HG02840 (cell line): Measurements from ENCODE around the gene LRP11.
"Not testable (repeated sequence)": the region's sequence is repeated elsewhere in the genome, so short reads cannot be mapped to it uniquely, and the experiment has no call there.

Experiments used
- ATAC-seq: cut with Tn5 transposase; IDR thresholded peaks from one replicate; pipeline ENCODE4 v1.9.1; 2021; ENCODE audit warnings: mild to moderate bottlenecking, moderate library complexity, moderate number of reproducible peaks; ENCODE audit not compliant: unreplicated experiment, low FRiP score

The LRP11 gene, protein sequence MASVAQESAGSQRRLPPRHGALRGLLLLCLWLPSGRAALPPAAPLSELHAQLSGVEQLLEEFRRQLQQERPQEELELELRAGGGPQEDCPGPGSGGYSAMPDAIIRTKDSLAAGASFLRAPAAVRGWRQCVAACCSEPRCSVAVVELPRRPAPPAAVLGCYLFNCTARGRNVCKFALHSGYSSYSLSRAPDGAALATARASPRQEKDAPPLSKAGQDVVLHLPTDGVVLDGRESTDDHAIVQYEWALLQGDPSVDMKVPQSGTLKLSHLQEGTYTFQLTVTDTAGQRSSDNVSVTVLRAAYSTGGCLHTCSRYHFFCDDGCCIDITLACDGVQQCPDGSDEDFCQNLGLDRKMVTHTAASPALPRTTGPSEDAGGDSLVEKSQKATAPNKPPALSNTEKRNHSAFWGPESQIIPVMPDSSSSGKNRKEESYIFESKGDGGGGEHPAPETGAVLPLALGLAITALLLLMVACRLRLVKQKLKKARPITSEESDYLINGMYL

DNA sequence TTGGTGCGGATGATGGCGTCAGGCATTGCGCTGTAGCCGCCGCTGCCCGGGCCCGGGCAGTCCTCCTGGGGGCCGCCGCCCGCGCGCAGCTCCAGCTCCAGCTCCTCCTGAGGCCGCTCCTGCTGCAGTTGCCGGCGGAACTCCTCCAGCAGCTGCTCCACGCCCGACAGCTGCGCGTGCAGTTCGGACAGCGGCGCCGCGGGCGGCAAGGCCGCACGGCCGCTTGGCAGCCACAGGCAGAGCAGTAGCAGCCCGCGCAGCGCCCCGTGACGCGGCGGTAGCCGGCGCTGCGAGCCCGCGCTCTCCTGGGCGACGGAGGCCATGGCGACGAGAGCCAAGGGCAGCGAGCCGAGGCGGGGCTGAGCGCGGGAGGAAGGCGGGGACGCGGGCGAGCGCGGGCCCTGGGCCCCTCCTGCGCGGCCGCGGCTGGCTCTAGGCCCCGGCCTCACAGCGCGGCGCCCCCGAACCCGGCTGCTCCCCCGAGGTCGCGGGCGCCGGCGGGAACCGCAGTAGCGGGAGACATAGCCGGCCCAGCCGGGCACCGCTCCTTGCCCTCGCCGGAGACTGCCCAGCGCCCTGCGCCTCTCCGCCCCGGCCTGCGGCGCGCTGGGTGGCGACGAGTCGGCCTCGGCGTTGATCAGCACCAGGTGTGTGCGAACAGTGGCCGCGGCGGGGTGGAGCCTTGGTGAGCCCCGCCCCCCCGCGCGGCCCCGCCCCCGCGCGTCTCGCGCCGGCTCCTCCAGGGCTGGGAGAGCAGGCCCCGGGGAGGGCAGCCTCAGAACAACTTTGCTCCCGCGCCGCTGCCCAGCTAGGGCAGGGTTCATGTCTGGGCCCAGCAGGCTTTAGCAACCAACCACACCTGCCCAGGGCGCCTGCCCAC is at the start of gene LRP11:
TSS of gene LRP11 (minus strand) at position 662 of the 880 bp plus-strand sequence. CDS start at position 323, 339 bp downstream.
- ATAC-seq = peak; percentile 68

DNA sequence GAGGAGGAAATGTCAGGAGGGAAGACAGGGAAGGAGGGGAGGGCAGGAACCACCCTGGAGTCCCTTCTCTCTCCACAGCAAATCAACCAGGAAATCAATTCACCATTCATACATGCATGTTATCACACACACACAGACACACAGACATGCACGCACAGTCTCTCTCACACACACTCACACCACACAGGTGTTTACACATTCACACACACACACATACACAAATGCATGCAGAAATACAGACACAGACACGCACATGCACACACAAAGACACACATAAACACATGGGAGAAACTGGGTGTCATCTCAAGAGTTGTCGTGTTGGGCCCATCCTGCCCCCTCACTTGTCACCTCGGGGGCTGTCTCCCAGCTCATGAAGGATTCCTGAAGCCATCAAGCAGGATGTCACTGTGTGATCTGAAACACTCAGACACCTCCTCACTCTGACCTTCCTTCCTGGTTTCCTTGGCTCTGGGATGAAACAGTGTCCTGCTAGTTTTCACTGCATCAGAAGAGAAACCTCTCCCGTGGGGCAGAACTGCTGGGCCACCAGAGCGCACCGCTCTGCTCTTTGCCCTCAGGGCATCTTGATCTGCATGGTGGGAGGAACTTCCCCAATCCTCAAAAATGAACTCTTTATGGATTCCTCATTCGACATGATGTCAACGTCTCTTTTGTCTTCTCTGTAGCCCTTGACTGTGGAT is 49.5 kb upstream of the LRP11 start:
- ATAC-seq = no peak

DNA sequence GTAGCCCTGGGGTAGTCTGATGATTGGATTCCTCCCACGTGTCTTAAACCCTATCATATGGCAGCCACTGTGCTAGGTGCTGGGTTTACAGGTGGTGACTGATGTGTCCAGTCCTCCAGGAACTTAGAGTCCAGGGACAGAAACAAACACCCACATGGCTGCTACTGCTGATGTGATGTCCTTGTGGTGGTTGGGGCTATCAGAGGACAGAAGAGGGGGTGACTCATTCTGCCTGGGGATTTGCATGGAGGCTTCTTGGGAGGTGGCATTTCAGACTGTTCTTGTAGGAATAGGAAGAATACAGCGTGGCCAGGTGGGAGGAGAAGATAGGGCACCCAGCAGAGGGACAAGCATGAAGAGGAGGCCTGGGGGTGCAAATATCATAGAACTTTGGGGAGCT is 48.9 kb upstream of the LRP11 start:
- ATAC-seq = no peak

DNA sequence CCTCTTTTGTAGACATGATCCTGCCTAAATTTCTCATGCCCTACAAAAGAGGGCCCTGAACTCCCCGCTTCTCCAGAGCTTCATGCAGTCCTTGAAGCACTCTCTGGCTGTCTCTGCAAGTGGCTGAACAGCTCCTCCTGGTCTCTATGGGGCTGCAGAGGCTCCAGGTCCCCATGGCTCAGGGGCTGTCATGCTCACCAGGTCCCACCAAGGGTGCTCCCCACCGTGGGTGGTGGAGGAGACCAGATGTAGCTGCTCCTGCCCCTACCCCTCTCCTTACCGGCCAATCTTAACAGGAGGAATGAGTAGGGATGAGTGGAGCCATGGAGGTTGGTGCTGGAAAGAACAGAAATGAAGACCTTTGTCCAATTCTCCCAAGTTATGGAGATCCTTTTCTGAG is 48.5 kb upstream of the LRP11 start:
- ATAC-seq = not testable (repeated sequence)

DNA sequence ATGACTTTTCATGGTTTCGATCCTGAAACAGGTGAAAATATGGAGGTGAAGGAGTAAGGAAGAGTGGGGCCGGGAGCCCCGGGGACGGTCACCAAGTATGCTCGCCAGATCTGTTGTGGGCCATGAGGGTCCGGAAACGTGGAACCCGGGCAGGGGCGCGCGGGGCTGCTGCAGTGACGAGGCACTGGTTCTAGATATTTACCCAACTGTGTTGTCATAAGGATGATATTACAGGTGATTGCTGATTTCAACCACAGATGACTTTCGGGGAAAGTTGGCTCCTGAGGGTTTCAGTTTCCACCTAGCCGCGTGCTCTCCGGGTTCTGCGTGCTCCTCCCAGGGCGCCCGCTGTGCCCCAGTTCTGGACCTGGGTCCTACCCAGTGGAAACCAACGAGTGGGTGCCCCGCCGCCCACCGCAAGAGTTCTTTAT is 46.6 kb upstream of the LRP11 start:
- ATAC-seq = no peak

DNA sequence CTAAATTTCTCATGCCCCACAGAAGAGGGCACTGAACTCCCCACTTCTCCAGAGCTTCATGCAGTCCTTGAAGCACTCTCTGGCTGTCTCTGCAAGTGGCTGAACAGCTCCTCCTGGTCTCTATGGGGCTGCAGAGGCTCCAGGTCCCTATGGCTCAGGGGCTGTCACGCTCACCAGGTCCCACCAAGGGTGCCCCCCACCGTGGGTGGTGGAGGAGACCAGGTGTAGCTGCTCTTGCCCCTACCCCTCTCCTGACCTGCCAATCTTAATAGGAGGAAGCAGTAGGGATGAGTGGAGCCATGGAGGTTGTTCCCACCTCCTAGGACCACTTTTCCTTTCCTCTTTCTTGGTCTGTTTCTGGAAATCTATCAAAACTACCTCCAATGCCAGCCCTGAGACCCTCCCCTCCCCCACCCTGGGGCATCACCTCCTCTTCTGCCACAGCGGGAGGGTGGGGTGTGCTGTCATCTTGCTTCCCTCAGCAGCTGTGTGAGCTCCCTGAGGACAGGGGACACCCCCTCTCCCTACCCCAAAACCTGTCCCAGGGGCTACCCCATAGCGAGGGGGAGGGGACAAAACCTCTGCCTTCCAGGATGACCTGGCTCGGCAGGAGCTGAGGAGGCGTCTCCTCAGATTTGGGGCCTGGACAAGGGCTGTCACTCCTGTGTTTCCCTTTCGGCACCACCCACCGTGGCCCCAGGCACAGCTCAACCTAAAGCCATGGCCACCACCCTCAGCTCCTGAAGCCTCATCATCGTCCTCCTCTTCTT is 45.7 kb upstream of the LRP11 start:
- ATAC-seq = no peak

DNA sequence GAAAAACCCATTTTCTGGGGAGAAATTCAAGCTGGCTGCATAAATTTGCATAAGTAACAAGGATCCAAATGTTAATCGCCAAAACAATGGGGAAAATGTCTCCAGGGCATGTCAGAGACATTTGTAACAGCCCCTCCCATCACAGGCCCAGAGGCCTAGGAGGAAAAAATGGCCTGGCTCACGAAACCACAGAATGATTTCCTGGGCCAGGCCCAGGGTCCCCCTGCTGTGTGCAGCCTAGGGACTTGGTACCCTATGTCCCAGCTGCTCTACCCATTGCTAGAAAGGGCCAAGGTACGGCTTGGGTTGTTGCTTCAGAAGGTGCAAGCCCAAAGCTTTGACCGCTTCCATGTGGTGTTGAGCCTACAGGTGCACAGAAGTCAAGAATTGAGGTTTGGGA is 44.3 kb upstream of the LRP11 start:
- ATAC-seq = not testable (repeated sequence)

DNA sequence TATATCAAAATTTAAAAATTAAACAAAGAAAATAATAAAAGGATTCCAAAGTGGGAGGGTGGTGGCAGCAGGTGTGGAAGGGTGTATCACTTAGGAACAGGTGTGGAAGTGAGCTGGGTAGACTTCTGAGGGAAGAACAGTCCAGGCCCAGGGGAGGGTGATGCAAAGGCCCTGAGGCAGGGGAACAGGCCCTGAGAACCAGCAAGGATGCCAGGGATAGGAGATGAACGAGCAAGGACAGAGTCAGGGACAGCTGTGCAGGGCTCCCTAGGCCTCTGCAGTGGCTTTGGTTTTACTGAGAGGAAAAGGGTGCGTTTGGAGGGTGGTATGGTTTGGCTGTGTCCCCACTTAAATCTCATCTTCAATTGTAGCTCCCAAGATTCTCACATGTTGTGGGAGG is 43.2 kb upstream of the LRP11 start:
- no peak for ATAC-seq

DNA sequence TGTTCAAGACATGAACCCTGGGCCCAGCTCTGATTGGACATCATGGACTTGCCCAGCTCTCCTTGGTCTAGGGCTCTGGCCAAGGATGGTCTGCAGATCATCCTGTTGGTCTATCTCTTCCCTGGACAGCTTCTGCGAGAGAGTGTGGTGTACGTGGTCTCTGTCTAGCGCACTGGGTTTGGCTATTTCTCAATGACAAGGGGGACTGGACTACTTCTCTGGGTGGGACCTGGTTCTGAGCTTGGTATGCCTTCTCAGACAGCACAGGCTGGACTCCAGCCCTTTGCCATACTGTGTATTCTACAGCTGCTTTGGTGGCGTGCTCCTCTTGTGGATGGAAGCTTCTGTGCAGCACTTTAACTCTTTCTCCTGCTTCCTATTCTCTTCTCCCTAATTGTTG is 42.2 kb upstream of the LRP11 start:
- ATAC-seq = no peak

DNA sequence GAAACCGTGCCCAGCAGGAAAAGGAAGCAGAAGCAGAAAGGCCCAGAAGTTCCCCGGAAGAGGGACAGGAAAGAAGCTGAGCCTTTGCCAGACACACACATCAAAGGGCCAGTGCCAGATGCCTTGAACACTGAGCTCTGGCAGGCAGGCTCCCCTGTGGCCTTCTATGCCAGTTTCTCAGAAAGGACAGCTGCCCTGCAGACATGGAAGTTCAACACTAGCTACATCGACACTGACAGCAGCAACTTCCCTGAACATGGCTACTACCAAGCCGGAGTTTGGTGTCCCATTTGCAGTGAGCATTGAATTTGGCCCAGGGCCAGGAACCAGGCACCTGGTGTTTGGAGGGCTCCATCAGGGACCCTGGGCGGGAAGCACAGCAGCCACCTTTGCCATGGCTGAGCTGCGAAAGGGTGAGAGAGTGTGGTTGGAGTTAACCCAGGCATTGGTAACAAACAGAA is 41.8 kb upstream of the LRP11 start:
- no peak for ATAC-seq

DNA sequence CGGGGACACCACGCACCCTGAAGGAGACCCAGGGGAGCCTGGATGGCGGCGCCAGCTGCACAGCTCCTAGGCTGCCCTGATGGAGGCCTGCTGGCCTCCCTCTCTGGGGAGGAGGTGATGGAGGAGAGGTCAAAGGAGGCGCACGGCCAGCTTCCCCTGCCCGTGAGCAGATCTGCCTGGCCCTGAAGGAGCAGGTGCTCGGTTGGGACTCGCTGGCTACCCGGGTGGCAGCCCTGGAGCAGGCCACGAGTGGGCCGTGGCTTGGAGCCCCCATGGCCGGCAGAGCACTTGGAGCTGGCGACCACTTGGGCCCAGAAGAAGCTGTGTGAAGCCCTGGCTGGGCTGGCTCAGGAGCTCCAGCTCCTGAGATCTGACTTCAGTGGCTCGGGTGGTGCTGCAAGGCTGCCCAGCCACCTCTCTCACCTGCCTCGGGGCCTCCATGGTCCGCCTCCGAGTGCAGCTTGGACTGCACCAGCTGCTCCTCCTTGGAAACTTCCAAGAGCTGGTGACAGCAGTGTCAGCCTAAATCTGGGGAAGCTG is 41.3 kb upstream of the LRP11 start:
- ATAC-seq = no peak

DNA sequence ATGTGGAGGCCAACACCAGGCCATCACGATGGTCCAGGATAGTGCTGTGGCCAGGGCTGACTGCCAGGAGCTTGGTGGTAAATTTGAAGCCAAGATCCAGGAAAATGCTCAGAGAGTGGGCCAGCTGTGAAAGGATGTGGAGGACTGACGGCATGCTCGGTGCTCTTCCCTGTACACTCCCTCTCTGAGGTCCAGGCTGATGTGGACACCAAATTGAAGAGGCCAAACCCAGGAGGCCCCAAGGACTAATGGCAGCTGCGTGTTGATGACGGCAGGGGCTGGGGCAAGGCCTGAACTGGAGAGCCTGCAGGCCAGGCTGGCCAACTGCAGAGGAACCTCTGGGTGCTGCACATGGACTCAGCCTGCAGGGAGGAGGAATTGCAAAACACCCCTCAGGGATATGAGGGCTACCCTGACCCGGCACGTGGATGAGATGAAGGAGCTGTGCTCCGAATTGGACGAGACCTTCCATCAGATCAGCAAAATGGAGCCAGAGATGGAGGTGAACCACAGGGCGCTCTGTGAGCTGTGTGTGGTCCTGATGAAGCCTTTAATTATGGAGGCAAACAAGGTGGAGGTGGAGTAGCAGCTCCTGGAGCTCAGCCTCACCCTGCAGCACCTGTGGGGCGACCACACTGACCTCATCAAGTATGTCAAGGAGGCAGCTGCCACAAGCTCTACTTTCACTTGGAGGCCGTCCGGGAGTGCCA is 40.7 kb upstream of the LRP11 start:
- no peak for ATAC-seq

DNA sequence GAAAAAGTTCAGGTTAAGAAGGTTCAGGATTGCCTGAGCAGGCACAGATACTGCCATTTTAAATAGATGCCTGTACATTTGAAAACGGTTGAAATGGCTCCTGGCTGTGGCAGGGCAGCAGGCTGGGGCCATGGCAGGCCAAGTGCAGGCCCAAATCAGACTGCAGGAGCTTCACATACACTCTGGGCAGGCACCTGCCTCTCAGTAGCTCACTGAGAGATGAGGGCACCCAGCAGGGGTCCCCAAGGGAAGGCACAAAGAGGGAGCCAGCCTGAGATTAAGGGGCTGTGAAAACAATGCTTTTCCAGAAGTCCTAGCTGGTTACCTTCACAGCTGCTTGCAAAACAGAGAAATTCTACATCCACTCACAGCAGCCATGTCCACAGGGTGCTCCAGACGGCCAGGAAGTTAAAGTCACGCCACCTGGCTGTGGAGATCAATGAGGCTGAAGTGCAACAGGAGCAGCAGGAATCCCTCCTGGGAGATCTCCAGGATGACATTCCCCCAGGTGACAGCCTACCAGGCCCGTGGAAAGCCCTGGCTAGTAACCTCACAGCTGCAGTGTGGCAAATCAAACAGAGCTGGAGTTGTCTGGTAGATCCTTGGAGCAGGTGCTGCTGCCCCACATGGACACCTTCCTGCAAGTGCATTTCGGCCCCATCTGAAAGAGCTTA is 39.9 kb upstream of the LRP11 start:
- no peak for ATAC-seq

DNA sequence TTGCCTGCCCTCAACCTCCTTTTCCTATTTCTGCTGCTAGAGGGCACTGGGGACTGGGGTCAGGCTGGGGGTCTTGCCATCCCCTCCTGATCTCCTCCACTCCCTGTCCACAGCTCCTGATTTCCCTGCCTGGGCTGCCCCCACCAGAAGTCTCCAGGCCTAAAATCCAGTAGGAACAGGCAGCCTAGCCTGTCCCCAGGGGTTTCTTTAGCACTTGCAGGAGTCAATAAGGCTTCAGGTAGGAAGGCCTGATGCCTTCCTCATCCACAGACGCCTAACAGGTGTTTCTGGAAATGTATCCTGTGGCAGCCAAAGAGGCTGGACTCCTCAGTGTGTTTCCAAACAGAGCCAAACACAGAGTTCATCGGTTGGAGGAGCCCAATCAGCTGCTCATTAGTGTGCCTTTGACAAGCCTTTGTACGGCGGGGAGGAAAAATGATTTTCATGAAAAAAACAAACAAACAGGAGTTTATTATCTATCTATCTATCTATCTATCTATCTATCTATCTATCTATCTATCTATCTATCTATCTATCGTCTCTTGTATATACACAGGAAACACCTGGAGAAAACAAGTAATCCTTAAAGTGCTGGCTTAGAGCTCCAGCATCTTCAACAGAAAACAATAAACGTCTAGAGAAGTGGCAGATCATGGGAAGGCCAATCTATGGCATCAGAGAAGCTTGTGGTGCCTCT is 37.4 kb upstream of the LRP11 start:
- no peak for ATAC-seq

DNA sequence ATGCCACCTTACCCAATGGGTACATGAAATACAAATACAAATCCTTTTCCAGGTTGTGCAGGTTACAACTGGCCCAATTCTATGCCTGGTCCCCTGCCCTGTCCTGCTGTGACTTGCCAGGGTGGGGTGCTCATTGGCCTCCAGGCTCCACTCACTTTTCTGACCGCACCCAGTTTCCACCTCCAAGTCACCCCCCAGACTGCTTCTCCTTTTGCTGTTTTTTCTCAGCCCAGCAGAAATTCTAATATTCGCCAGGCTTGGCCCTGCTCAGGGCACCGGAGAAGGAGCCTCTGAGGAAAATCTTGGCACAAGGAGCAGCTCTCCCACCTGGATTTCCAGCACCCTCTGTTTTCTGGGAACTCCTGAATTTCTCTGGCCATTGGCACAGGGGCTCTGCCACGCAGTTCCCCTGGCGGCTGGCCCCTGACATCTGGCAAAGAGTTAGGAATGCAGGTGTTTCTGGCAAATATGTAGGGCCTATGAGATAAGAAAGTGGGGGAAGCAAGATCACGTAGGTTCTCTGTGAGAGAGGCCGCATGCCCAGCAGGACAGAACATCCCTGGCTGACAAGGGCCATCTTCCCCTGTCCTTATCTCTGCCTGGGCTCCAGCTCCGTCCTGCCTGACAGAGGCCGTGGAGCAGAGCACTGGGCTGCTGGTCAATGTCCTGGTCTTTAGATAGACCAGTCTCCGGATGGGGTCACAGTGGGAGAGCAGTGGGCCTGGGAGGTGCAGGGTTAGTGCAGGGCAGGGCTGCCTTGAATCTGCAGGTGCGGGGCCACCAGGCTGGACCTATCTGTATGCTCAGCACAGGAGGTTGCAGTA is 36.7 kb upstream of the LRP11 start:
- no peak for ATAC-seq

DNA sequence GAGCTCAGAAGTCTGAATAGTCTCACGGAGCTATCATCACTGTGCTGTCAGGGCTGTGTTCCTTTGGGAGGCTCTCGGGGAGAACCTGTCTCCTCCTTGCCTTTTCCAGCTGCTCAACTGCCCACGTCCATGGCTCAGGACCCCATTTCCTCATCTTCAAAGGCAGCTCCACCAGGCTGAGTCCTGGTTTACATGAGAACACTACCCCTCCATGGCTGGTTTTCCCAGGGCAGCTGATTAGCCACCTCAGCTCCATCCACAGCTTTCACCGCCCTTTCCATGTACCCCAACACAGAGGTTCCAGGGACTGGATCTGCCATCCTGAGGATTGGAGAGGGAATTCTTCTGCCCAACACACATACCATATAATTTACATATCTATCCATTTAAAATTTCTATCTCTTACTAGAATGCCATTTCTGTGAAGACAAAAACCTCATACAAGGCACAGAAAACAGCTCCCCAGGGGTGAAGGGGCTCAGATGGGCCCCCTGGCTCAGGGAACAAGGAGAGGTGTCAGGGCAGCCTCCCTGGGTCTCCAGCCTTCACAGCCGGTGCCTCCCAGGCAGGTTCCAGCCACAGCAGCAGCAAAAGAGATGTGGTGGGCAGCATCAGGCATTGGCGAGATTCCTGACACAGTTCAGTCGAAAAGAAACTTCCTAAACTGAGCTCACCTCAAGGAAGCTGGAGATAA is 35.9 kb upstream of the LRP11 start:
- no peak for ATAC-seq
